H1 (cell line): ENCODE results near the gene CMYA5. TPM values are rescaled to one million over a fixed set of nuclear protein-coding genes. Genes with fewer than 3 reads are reported as not detected.

Source experiments
- CTCF ChIA-PET: fragments of 300-600 bp; sonication (Branson Sonifier 250); formaldehyde crosslinking; loops from one replicate; lab custom pipeline; 2021; ENCODE audit not compliant: partially characterized antibody; lab: Charles Lee
- POLR2A ChIA-PET: fragments of 300-600 bp; sonication (Branson Sonifier 250); formaldehyde crosslinking; loops from one replicate; lab custom pipeline; 2021; ENCODE audit warnings: inconsistent platforms; ENCODE audit not compliant: partially characterized antibody; lab: Charles Lee
- DNase-seq, 2 experiments: peaks; one replicate each; pipeline versions ENCODE4 v3.0.0 to v3.0.0-alpha.2; 2010 to 2022; ENCODE audit warnings: low spot score in 2 of 2, low read depth in 1 of 2, mixed read lengths in 1 of 2
- FAIRE-seq: peaks from 2 replicates; lab custom pipeline; 2011; peaks lifted over from hg19 to GRCh38; lab: Jason Lieb, UNC
- H2AFZ ChIP-seq: 2 replicates; pipeline ENCODE4 v1.8.1; 2012; ENCODE audit warnings: low read length, inconsistent platforms
- H2AK5ac ChIP-seq: 2 replicates; pipeline ENCODE4 v1.6.1; 2013; ENCODE audit warnings: low read depth, low read length
- H2BK120ac ChIP-seq: replicated peaks from 2 replicates; pipeline ENCODE3; 2013; ENCODE audit warnings: low read depth, low read length, inconsistent platforms
- H2BK12ac ChIP-seq: 2 replicates; pipeline ENCODE4 v1.6.1; 2013; ENCODE audit warnings: low read depth, low read length
- H2BK15ac ChIP-seq: 2 replicates; pipeline ENCODE4 v1.6.1; 2013; ENCODE audit warnings: low read length
- H2BK20ac ChIP-seq: 2 replicates; pipeline ENCODE4 v1.6.1; 2013; ENCODE audit warnings: low read length
- H2BK5ac ChIP-seq: 2 replicates; pipeline ENCODE4 v1.6.1; 2013; ENCODE audit warnings: low read depth, low read length
- H3K14ac ChIP-seq: 2 replicates; pipeline ENCODE4 v1.6.1; 2013; ENCODE audit warnings: inconsistent platforms; ENCODE audit not compliant: insufficient read length
- H3K18ac ChIP-seq: 2 replicates; pipeline ENCODE4 v1.6.1; 2013; ENCODE audit warnings: low read length; ENCODE audit errors: extremely low read depth
- H3K23ac ChIP-seq: 2 replicates; pipeline ENCODE4 v1.6.1; 2013; ENCODE audit warnings: inconsistent platforms; ENCODE audit not compliant: insufficient read length
- H3K23me2 ChIP-seq: 2 replicates; pipeline ENCODE4 v1.6.1; 2013; ENCODE audit warnings: low read depth, low read length
- H3K27ac ChIP-seq: 2 replicates; pipeline ENCODE4 v1.6.1; 2011; ENCODE audit warnings: low read depth, low read length, inconsistent platforms
- H3K27me3 ChIP-seq, 4 experiments: replicated peaks in 1 of 4; 1 replicate in 1 of 4; 2 replicates in 3 of 4; pipeline versions ENCODE4 v1.6.1 to v1.8.1; 2011 to 2013; ENCODE audit warnings: low read length in 3 of 4, mild to moderate bottlenecking in 3 of 4, inconsistent platforms in 2 of 4, mixed read lengths in 2 of 4, moderate library complexity in 1 of 4; ENCODE audit not compliant: control insufficient read depth in 3 of 4, insufficient read depth in 3 of 4; ENCODE audit errors: extremely low read depth in 1 of 4
- H3K36me3 ChIP-seq, 4 experiments: 2 replicates each; pipeline versions ENCODE4 v1.6.1 to v1.8.1; 2011 to 2013; ENCODE audit warnings: mild to moderate bottlenecking in 4 of 4, low read length in 3 of 4, moderate library complexity in 2 of 4, control low read depth in 1 of 4, inconsistent platforms in 1 of 4; ENCODE audit not compliant: insufficient read depth in 4 of 4, control insufficient read depth in 2 of 4
- H3K4ac ChIP-seq: replicated peaks from 2 replicates; pipeline ENCODE3; 2013; ENCODE audit warnings: low read length, low read depth, mixed read lengths, inconsistent platforms; ENCODE audit not compliant: insufficient read length
- H3K4me1 ChIP-seq, 4 experiments: replicated peaks in 1 of 4; 1 replicate in 1 of 4; 2 replicates in 3 of 4; pipeline versions ENCODE4 v1.6.1 to v1.8.1; 2011 to 2013; ENCODE audit warnings: low read length in 3 of 4, inconsistent platforms in 2 of 4, mixed read lengths in 1 of 4; ENCODE audit not compliant: insufficient read depth in 4 of 4, control insufficient read depth in 3 of 4
- H3K4me2 ChIP-seq, 2 experiments: 2 replicates each; pipeline versions ENCODE4 v1.6.1 to v1.8.1; 2011 to 2013; ENCODE audit warnings: low read depth in 2 of 2, low read length in 2 of 2, control low read depth in 1 of 2, inconsistent platforms in 1 of 2, mild to moderate bottlenecking in 1 of 2; ENCODE audit not compliant: insufficient read depth in 1 of 2
- H3K4me3 ChIP-seq, 4 experiments: fragments of 200-600, 300-600 bp in 1 of 4; sonication (generic), shearing (Covaris generic), sonication (Bioruptor Twin) in 1 of 4; 2 replicates each; pipeline versions ENCODE4 v1.5.1 to v1.8.1; 2011 to 2016; ENCODE audit warnings: low read length in 4 of 4, low read depth in 3 of 4, control low read depth in 2 of 4, inconsistent platforms in 2 of 4, mild to moderate bottlenecking in 2 of 4, mixed read lengths in 1 of 4, moderate library complexity in 1 of 4; ENCODE audit not compliant: insufficient read depth in 2 of 4; ENCODE audit errors: extremely low read depth in 1 of 4
- H3K56ac ChIP-seq: replicated peaks from 2 replicates; pipeline ENCODE3; 2013; ENCODE audit warnings: low read depth, mild to moderate bottlenecking, mixed read lengths, low read length, inconsistent platforms; ENCODE audit not compliant: insufficient read length
- H3K79me1 ChIP-seq: 2 replicates; pipeline ENCODE4 v1.6.1; 2013; ENCODE audit warnings: low read depth, low read length, control low read depth
- H3K79me2 ChIP-seq, 2 experiments: 2 replicates each; pipeline versions ENCODE4 v1.6.1 to v1.8.1; 2012 to 2013; ENCODE audit warnings: low read length in 2 of 2, mild to moderate bottlenecking in 2 of 2, inconsistent platforms in 1 of 2; ENCODE audit not compliant: insufficient read depth in 2 of 2, control insufficient read depth in 1 of 2
- H3K9ac ChIP-seq, 4 experiments: replicated peaks in 1 of 4; 1 replicate in 1 of 4; 2 replicates in 3 of 4; pipeline versions ENCODE4 v1.6.1 to v1.8.1; 2011 to 2013; ENCODE audit warnings: low read depth in 3 of 4, low read length in 3 of 4, control low read depth in 2 of 4, mild to moderate bottlenecking in 2 of 4, moderate library complexity in 2 of 4, inconsistent platforms in 1 of 4; ENCODE audit errors: extremely low read depth in 1 of 4
- H3K9me3 ChIP-seq, 2 experiments: 2 replicates each; pipeline versions ENCODE4 v1.6.1 to v1.8.1; 2012 to 2013; ENCODE audit warnings: mild to moderate bottlenecking in 2 of 2, moderate library complexity in 2 of 2, control low read depth in 1 of 2, inconsistent platforms in 1 of 2, low read depth in 1 of 2, low read length in 1 of 2, mixed read lengths in 1 of 2; ENCODE audit not compliant: insufficient read depth in 2 of 2
- H4K20me1 ChIP-seq, 2 experiments: replicated peaks in 1 of 2; 2 replicates each; pipeline versions ENCODE3 to v1.8.1; 2011 to 2013; ENCODE audit warnings: inconsistent platforms in 2 of 2, low read length in 2 of 2, mild to moderate bottlenecking in 1 of 2; ENCODE audit not compliant: insufficient read depth in 2 of 2, control insufficient read depth in 1 of 2
- H4K5ac ChIP-seq: 2 replicates; pipeline ENCODE4 v1.6.1; 2013; ENCODE audit warnings: low read length, low read depth, mixed read lengths, inconsistent platforms; ENCODE audit not compliant: insufficient read length
- H4K8ac ChIP-seq: 2 replicates; pipeline ENCODE4 v1.8.0; 2013; ENCODE audit warnings: mild to moderate bottlenecking, moderate library complexity, low read length, inconsistent platforms; ENCODE audit not compliant: insufficient read depth; ENCODE audit errors: extremely low read depth
- H4K91ac ChIP-seq: replicated peaks from 2 replicates; pipeline ENCODE3; 2013; ENCODE audit warnings: low read length, mixed read lengths, inconsistent platforms; ENCODE audit not compliant: insufficient read length
- ASH2L ChIP-seq: fragments of 200-600, 300-600 bp; sonication (generic); IDR thresholded peaks from one replicate; pipeline ENCODE4 v1.7.1; 2017; ENCODE audit warnings: low read length
- ATF2 ChIP-seq: IDR thresholded peaks from 2 replicates; pipeline ENCODE4 v1.6.1; 2012; ENCODE audit warnings: low read length, inconsistent platforms
- JUN ChIP-seq: IDR thresholded peaks from 2 replicates; pipeline ENCODE4 v1.6.1; 2011; ENCODE audit warnings: low read depth, mild to moderate bottlenecking, improper control_type of control experiment, low read length
- KDM5A ChIP-seq: fragments of 200-600 bp; IDR thresholded peaks from 2 replicates; pipeline ENCODE4 v1.7.1; 2012; ENCODE audit warnings: mild to moderate bottlenecking, low read length, inconsistent platforms, mixed read lengths
- MAFK ChIP-seq: IDR thresholded peaks from 2 replicates; pipeline ENCODE4 v1.6.1; 2012; ENCODE audit warnings: low read depth, mild to moderate bottlenecking, improper control_type of control experiment, low read length
- SIN3A ChIP-seq, 2 experiments: IDR thresholded peaks in 1 of 2; conservative IDR thresholded peaks in 1 of 2; 2 replicates each; pipeline ENCODE4 v1.6.1; 2011 to 2012; ENCODE audit warnings: low read length in 2 of 2, improper control_type of control experiment in 1 of 2, low read depth in 1 of 2, mild to moderate bottlenecking in 1 of 2
- SIRT6 ChIP-seq: IDR thresholded peaks from one replicate; pipeline ENCODE4 v1.7.1; 2012; ENCODE audit warnings: low read length, inconsistent platforms
- TAF1 ChIP-seq: IDR thresholded peaks from 2 replicates; pipeline ENCODE4 v1.6.1; 2011; ENCODE audit warnings: mild to moderate bottlenecking, low read depth, low read length
- TCF12 ChIP-seq: IDR thresholded peaks from 2 replicates; pipeline ENCODE4 v1.6.1; 2011; ENCODE audit warnings: low read depth, mild to moderate bottlenecking, low read length
- YY1 ChIP-seq: IDR thresholded peaks from 2 replicates; pipeline ENCODE4 v1.6.1; 2011; ENCODE audit warnings: low read depth, mild to moderate bottlenecking, low read length
- polyA plus RNA-seq, 7 experiments: library from polyadenylated mRNA; depleted of rRNA in 3 of 7; stranded (reverse) in 5 of 7; unstranded in 2 of 7; fragments of >200 nt in 5 of 7; fragments of 200-250 nt in 2 of 7; gene quantifications; 1 replicate in 5 of 7; 2 replicates in 1 of 7; 4 replicates in 1 of 7; pipeline versions ENCODE4 v1.2.1 to v1.2.3, GENCODE V29; 2011 to 2013; ENCODE audit warnings: missing spikeins in 2 of 7, mixed read lengths in 2 of 7
- total RNA-seq: library from RNA; stranded (reverse); fragmentation: NEBNext Ultra II Directional; extraction: Animal tissue kit (Norgen Biotek cat#: 25700); gene quantifications from 2 replicates; pipeline ENCODE4 v1.2.1, GENCODE V29; 2021

CMYA5 gene
- total and polyA plus RNA-seq, 2 of the 8 experiments (the other 6 are each of a cell fraction or from before 2014, with no cell fraction given), result 0.88 to 0.95 TPM

- Histone ChIP-seq H2BK15ac (no peak overlapping the region), H3K9ac (no peak overlapping the region), H3K36me3 (no peaks in the 10 kb centered on the region), H3K14ac (no peak overlapping the region), H3K27ac (no peak overlapping the region), H2BK12ac (no peak overlapping the region), H3K9me3 (no peaks in the 10 kb centered on the region), H4K8ac (no peak overlapping the region), H3K56ac (no peak overlapping the region), H3K4ac (no peak overlapping the region), H2BK120ac (no peak overlapping the region), H4K5ac (no peak overlapping the region), H4K91ac (no peak overlapping the region), H3K27me3 (no peaks in the 10 kb centered on the region), H3K23ac (no peak overlapping the region), H2AFZ (no peak overlapping the region), H2BK20ac (no peak overlapping the region), H3K4me2 (no peak overlapping the region), H2BK5ac (no peak overlapping the region), H3K79me2 (no peaks in the 10 kb centered on the region), H4K20me1 (no peaks in the 10 kb centered on the region), H2AK5ac (no peak overlapping the region), H3K23me2 (no peaks in the 10 kb centered on the region), H3K79me1 (no peaks in the 10 kb centered on the region), H3K4me1 (no peaks in the 10 kb centered on the region; a peak in 1 of 7 replicates), H3K18ac (no peak overlapping the region), H3K4me3 (no peak overlapping the region)
- FAIRE-seq (no peak), DNase-seq (no peak)
- CTCF ChIA-PET, result interaction anchor here (1.0 to 1.9 kb wide), 5 partner anchors 18 to 132 kb away, joined by 3 to 7 read pairs (median 5); no protein-coding TSS in a partner anchor
- POLR2A ChIA-PET, result no interaction called here
- TF ChIP-seq JUN (no peak), SIRT6 (no peak), ASH2L (no peak), TAF1 (no peak), TCF12 (no peak), KDM5A (no peak), YY1 (no peak), SIN3A (conservative IDR thresholded peaks at IDR 0.05 in 1 of 2, IDR thresholded peaks at IDR 0.05 in 1 of 2; ENCODE audit: low read depth in 1 of 2, low read length in 2 of 2) (no peak), MAFK (no peak), ATF2 (no peak)
These were observed 102.8 kb downstream of the CMYA5 start for GRCh38 chr5:79792463-79792862.
